Glutamatergic neuron (in vitro differentiated cells): ENCODE results near the gene IL1F10. TPM values are rescaled to one million over a fixed set of nuclear protein-coding genes. Genes with fewer than 3 reads are reported as not detected.

Source experiments
- DNase-seq: peaks from one replicate; pipeline ENCODE4 v3.0.0; 2022
- H3K27ac Mint-ChIP-seq: one replicate; pipeline ENCODE4 v1.8.0; 2020; ENCODE audit warnings: mild to moderate bottlenecking, mixed read lengths, inconsistent platforms; ENCODE audit not compliant: unreplicated experiment
- H3K27me3 Mint-ChIP-seq: one replicate; pipeline ENCODE4 v1.8.0; 2020; ENCODE audit warnings: mild to moderate bottlenecking, moderate library complexity, mixed read lengths, inconsistent platforms; ENCODE audit not compliant: unreplicated experiment
- H3K36me3 Mint-ChIP-seq: one replicate; pipeline ENCODE4 v1.8.0; 2020; ENCODE audit warnings: mild to moderate bottlenecking, mixed read lengths, inconsistent platforms; ENCODE audit not compliant: unreplicated experiment
- H3K4me1 Mint-ChIP-seq: one replicate; pipeline ENCODE4 v1.8.0; 2020; ENCODE audit warnings: mild to moderate bottlenecking, low read depth, mixed read lengths, inconsistent platforms; ENCODE audit not compliant: unreplicated experiment
- H3K4me3 Mint-ChIP-seq: one replicate; pipeline ENCODE4 v1.8.0; 2020; ENCODE audit warnings: mild to moderate bottlenecking, mixed read lengths, inconsistent platforms; ENCODE audit not compliant: unreplicated experiment
- H3K9me3 Mint-ChIP-seq: one replicate; pipeline ENCODE4 v1.8.0; 2020; ENCODE audit warnings: mild to moderate bottlenecking, moderate library complexity, mixed read lengths, inconsistent platforms; ENCODE audit not compliant: unreplicated experiment
- CTCF ChIP-seq: fragments of 200-600 bp; sonication (generic); IDR thresholded peaks from one replicate; pipeline ENCODE4 v1.5.0; 2021; ENCODE audit not compliant: partially characterized antibody, unreplicated experiment
- total RNA-seq: library from RNA; stranded (reverse); fragmentation: NEBNext Ultra II Directional; extraction: Animal tissue kit (Norgen Biotek cat#: 25700); gene quantifications from one replicate; pipeline ENCODE4 v1.2.1, GENCODE V29; 2021; ENCODE audit not compliant: unreplicated experiment

Gene IL1F10
- total RNA-seq, 1 donor from 2014 or later = not detected

- Mint-ChIP-seq H3K4me1 (no peaks in the 10 kb centered on the region), H3K4me3 (no peak overlapping the region), H3K27me3 (no peaks in the 10 kb centered on the region), H3K27ac (no peak overlapping the region), H3K9me3 (peaks cover 6% of the 10 kb centered on the region), H3K36me3 (no peaks in the 10 kb centered on the region)
- no peak for TF ChIP-seq CTCF
- no peak for DNase-seq
Measured at GRCh38 chr2:113078350-113078839, 10.6 kb downstream of the IL1F10 start.

GRCh38 chr2:113079131-113079530 lies 11.4 kb downstream of the IL1F10 start:
- H3K4me3 Mint-ChIP-seq = no peak overlapping the region
- DNase-seq = no peak
- H3K27me3 Mint-ChIP-seq = no peaks in the 10 kb centered on the region

GRCh38 chr2:113080134-113080533 lies 12.4 kb downstream of the IL1F10 start:
- Mint-ChIP-seq H3K9me3 (peaks cover 2% of the 10 kb centered on the region), H3K36me3 (no peaks in the 10 kb centered on the region), H3K4me1 (no peaks in the 10 kb centered on the region), H3K4me3 (no peak overlapping the region), H3K27ac (no peak overlapping the region), H3K27me3 (no peaks in the 10 kb centered on the region)
- TF ChIP-seq CTCF = peak; percentile 65
- DNase-seq = peak; percentile 72

More at GRCh38 chr2:113079131-113079530, 11.4 kb downstream of the IL1F10 start:
- no peak overlapping the region for H3K27ac Mint-ChIP-seq
- no peaks in the 10 kb centered on the region for H3K4me1 Mint-ChIP-seq
- no peaks in the 10 kb centered on the region for H3K36me3 Mint-ChIP-seq
- no peak for TF ChIP-seq CTCF
- peaks cover 6% of the 10 kb centered on the region for H3K9me3 Mint-ChIP-seq

- Mint-ChIP-seq H3K4me1 (no peaks in the 10 kb centered on the region), H3K9me3 (no peaks in the 10 kb centered on the region), H3K27ac (no peak overlapping the region), H3K4me3 (no peak overlapping the region), H3K27me3 (no peaks in the 10 kb centered on the region), H3K36me3 (no peaks in the 10 kb centered on the region)
- TF ChIP-seq CTCF = no peak
- no peak for DNase-seq
Measured at GRCh38 chr2:113081488-113082210, 13.9 kb downstream of the IL1F10 start.

GRCh38 chr2:113083296-113083695 lies 15.5 kb downstream of the IL1F10 start:
- Mint-ChIP-seq H3K27me3 (no peaks in the 10 kb centered on the region), H3K36me3 (no peaks in the 10 kb centered on the region), H3K4me1 (no peaks in the 10 kb centered on the region), H3K27ac (no peak overlapping the region), H3K4me3 (no peak overlapping the region), H3K9me3 (no peaks in the 10 kb centered on the region)
- no peak for TF ChIP-seq CTCF
- DNase-seq = no peak
